HG03196 (cell line): ENCODE measurements around the gene MKNK2.
"Not testable (repeated sequence)": the region's sequence is repeated elsewhere in the genome, so short reads cannot be mapped to it uniquely, and the experiment has no call there.

Experiments
- ATAC-seq: cut with Tn5 transposase; IDR thresholded peaks from one replicate; pipeline ENCODE4 v1.9.1; 2021; ENCODE audit not compliant: unreplicated experiment

Gene MKNK2

DNA sequence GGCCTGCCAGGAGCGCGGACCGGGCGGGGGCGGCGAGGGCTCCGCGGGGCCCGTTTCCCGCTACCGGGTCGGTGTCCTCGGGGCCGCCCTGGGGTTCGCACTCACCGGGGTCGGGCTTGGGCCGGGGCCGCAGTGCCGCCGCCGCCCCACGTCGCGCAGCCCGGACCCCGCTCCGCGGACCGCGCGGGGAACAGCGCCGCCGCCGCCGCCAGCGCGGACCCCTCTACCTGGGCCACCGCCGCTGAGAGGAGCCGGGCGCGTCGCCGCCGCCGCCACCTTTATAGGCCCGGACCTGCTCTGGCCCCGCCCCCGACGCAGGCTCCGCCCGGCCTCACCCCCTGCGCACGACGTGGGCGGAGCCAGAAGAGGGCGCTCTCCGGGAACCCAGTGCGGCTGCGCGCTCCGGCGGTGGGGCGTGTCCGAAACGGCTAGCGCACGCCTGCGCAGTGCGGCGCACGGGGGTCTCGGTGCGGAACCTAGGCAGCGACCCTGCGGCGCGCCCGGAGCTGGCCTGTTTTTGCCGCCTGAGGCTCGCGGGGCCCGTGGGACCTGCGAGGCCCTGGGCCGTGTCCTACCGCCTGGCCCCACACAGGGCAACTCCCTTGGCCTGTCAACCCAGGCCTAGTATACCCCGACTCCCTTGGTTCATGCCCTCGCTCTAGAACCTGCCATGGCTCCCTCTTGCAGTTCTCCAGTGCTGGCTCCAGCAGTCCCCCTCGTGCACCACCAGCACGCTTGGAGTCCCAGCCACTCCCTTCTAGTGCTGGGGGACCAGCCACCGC, at the start of gene MKNK2:
Gene MKNK2, minus strand, starts transcription at position 254 of the 782 bp plus-strand sequence. CDS start 393 bp downstream, outside the sequence.
- peak; percentile 42 for ATAC-seq

DNA sequence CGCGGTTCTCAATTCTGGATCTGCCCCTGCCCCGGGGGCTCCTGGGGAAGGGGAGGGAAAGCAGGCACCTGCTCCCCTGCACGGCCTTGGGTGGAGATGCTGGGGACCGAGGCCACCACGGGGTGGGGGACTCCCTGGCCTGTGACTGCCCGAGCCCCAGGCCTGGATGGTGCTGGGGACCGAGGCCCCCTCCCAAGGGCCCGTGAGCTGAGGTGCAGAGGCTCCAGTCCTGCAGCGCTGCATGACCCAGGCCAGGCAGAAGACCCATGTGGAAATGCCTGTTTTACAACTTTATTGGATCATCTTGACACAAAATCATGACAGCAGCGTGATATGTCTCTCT, 49.6 kb upstream of the MKNK2 start:
- ATAC-seq: no peak

DNA sequence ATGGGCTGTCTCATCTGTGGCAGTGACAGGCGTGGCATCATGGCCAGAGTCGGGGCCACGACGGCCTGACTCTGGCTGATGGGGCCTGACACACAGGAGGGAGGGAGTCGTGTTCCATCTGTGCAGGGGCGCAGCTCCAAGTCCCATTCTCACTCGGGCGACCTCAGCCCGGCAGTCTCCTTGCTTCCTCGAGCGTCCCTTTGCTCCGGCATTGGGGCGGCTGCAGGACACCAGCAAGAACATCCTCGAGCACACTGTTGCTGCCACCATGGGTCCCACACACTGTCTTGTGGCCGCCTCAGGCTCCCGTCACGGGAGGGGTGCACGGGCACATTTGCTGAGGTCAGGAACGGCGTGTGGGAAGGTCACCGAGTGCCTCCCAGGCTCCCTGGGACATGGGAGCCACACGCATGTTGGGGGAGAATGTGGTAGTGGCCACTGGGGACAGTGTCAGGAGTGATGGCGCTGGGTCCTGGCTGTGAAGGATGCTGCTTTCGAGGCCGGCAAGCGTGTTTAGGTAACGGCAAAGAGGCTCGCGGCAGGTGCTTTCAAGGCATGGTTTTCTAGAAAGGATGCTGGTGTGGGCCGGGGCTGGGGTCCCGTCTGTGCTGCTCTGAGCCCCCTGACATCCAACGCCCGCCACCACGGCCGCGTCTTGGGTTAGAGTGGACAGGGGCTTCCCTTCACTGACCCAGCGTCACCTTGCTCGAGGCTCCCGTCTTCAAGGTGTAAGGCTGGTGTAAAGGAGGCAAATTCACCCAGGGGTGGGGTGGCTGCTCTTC, 49.1 kb upstream of the MKNK2 start:
- no peak for ATAC-seq

DNA sequence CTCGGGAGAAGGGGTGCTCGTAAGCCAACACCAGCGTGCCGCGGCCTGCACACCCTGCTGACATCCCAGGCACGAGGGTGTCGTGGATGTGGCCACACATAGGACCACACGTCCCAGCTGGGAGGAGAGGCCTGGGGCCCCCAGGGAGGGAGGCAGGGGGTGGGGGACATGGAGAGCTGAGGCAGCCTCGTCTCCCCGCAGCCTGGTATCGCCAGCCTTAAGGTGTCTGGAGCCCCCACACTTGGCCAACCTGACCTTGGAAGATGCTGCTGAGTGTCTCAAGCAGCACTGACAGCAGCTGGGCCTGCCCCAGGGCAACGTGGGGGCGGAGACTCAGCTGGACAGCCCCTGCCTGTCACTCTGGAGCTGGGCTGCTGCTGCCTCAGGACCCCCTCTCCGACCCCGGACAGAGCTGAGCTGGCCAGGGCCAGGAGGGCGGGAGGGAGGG, 48.0 kb upstream of the MKNK2 start:
- ATAC-seq: no peak

DNA sequence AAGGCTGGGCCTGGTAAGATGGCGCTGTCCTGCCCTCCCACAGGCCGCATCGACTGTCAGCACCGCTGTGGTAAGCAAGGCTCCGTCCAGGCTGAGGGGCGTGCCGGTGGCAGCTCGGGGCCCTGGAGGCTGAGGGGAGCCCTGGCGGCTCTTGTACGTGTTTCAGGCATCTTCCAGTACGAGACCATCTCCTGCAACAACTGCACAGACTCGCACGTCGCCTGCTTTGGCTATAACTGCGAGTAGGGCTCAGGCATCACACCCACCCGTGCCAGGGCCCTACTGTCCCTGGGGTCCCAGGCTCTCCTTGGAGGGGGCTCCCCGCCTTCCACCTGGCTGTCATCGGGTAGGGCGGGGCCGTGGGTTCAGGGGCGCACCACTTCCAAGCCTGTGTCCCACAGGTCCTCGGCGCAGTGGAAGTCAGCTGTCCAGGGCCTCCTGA, 46.9 kb upstream of the MKNK2 start:
- ATAC-seq: no peak

DNA sequence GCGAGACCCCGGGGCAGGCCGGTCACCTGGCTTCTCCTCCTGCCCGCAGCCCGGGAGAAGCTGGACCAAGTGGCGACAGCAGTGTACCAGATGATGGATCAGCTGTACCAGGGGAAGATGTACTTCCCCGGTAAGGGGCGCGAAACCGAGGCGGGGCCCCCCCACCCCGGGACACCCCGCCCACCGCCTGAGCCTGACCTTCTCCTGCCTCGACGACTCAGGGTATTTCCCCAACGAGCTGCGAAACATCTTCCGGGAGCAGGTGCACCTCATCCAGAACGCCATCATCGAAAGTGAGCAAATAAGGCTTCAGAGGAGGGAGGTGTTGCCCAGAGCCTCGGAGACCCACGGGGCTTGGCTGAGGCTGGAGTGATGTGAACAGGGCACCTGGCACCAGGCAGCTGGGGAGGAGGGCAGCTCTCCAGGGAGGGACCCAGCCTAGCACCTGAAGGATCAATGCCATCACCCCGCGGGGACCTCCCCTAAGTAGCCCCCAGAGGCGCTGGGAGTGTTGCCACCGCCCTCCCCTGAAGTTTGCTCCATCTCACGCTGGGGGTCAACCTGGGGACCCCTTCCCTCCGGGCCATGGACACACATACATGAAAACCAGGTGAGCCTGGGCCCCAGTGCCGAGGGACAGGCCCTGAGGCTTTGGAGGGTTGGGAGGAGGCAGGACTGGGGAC, 46.3 kb upstream of the MKNK2 start:
- no peak for ATAC-seq

DNA sequence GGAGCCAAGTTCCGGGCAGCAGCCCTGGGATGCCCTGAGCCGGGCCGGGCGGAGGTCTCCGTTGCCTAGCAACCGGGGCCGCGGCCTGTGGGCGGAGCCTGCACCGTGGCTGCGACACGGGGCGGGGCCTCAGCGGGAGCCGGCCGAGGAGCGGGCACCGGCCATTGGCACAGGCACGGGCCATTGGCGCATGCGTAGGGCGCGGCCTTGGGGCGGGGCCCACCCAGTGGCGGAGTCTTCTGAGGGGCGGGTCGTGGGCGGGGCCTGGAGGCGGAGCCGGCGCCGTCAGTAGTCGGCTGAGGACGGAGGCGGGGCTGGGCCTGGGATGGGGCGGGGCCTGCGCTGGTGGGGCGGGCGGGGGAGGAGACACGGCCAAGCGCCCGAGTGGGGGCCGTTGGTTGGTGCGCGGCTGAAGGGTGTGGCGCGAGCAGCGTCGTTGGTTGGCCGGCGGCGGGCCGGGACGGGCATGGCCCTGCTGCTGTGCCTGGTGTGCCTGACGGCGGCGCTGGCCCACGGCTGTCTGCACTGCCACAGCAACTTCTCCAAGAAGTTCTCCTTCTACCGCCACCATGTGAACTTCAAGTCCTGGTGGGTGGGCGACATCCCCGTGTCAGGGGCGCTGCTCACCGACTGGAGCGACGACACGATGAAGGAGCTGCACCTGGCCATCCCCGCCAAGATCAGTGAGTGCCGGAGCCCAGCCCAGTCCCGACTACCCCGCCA, 45.6 kb upstream of the MKNK2 start, which contains the start of gene IZUMO4:
Gene IZUMO4, plus strand, starts transcription at position 436 of the 723 bp plus-strand sequence. Its CDS starts 31 bp downstream, at position 467.
- ATAC-seq: peak; percentile 53

DNA sequence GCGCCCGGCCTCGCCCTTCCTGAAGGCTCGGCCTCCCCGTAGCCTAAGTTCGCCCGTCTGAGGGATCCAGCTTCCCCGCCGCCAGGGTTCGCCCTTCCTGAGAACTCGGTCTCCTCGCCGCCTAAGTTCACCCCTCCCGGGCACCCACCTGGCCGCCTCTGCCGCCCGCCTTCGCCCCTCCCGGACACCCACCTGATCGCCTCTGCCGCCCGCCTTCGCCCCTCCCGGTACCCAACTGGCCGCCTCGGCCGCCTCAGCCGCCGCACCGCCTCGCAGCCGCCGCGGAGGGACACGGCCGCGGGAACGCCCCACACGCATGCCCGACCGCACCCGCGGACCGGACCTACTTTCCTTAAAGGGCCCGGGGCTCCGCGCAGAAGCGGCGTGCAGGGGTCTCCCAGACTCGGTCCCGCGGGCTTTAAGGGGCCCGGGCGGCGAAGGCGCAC, 45.0 kb upstream of the MKNK2 start, which contains the start of gene MOB3A:
Gene MOB3A, minus strand, starts transcription at position 293 of the 446 bp plus-strand sequence. CDS start 17,766 bp downstream, outside the sequence.
- ATAC-seq: peak; percentile 46

DNA sequence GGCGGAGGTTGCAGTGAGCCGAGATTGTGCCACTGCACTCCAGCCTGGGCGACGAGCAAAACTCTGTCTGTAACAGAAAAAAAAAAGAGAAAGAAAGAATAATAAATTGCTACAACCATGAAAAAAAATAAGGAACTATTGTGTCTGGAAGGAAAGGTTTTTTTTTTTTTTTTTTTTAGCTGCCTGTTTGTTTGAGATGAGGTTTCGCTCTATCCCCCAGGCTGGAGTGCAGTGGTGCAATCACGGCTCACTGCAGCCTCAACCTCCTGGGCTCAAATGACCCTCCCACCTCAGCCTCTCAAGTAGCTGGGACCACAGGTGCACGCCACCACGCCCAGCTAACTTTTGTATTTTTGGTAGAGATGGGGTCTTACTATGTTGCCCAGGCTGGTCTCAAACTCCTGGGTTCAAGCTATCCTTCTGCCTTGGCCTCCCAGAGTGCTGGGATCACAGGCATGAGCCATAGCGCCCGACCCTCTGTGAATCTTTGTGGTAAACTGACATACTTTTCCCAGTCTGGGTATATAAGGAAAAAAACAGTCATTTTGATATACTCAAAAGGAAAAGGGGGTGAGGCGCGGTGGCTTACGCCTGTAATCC, 41.0 kb upstream of the MKNK2 start:
- not testable (repeated sequence) for ATAC-seq

DNA sequence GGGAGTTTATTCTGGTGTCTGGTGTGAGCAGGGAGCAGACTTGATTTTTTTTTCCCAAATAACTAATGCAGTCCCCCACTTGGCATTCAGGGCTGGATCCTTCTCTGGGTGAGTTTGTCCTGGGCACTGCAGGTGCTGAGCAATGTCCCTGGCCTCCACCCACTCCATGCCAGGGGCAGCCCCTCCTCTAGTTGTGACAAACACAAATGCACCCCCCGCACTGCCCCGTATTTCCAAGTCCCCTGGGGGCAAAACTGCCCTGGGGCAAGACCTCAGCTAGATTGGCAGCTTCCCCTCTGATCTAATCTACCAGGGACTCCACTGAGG, 38.6 kb upstream of the MKNK2 start:
- ATAC-seq: no peak

DNA sequence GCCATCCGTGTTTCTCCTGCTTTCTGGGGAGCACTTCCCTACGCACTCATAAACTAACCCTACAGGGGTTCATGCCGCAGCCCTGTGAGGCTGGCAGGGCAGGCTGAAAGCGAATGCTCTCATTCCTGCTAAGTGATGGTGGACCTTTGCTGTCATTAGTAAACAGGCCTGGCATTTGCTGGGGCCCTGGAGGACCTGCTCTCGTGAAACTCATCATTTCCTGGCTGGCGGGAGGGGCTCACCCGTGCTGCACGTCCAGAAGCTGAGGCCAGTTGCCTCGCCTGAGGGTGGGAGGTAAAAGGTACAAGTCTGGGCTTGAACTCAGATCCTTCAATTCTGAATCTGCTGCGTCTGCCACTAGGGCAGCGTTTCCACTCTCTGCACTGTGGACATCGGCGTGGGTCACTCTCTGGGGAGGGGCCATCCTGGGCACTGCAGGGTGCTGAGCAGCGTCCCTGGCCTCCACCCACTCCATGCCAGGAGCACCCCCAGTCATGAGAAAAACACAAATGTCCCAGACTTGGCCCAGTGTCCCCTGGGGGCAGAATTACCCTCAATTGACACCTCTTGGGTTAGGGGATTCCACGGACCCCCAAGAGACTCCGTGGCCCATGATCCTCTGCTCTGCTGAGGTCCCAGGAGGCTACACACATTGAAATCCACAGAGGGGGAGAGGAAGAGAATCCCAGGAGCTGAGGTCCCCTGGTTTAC, 38.1 kb upstream of the MKNK2 start:
- ATAC-seq: no peak

DNA sequence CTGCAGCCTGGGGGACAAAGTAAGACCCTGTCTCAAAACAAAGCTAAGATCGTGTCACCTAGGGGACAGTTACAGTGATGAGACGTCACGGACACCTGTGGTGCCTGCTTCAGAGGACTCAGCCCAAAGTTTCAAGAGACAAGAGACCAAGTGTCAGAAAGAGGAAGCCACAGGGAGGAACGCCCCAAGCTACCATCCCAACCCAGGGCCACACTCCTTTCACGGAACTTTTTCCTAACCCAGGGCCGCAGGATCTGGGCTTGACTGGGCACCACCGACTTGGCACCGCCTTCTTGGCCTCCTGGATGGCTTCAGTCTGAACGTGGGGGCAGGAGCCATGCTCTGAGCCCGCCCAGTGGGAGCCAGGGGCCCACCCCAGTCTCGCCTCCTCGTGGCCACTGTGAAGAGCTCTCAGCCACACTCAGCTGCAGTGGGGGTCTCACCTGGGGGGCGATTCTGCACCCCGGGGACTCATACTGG, 36.6 kb upstream of the MKNK2 start:
- no peak for ATAC-seq

DNA sequence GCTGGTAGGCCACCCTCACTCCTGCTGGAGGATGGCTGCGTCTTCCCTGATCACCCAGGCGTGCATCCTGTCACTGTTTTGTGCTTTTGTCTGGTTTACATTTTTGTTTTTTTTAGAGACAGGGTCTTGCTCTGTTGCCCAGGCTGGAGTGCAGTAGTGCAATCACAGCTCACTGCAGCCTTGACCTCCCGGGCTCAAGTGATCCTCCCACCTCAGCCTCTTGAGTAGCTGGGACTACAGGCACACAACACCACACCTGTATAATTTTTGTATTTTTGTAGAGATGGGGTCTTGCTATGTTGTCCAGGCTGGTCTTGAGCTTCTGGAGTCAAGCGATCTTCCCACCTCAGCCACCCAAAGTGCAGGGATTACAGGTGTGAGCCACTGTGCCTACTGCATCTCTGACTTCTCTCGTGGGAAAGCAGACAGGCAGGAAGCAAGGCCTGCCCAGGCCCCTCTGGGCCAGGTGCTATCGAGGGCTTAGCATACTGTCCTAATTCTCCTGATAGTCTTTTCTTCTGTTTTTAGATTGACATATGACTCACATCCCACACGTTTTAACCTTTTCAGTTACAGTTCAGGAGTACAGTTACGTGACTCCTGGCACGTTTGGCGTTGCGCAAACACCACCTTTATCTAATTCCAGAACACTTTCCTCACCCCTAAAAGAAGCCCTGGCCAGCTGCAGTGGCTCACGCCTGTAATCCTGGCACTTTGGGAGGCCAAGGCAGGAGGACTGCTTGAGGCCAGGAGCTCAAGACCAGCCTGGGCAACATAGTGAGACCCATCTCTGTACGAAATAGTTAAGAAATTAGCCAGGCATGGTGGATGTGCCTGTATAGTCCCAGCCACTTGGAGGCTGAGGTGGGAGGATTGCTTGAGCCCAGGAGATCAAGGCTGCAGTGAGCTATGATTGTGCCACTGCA, 35.9 kb upstream of the MKNK2 start:
- ATAC-seq: not testable (repeated sequence)

DNA sequence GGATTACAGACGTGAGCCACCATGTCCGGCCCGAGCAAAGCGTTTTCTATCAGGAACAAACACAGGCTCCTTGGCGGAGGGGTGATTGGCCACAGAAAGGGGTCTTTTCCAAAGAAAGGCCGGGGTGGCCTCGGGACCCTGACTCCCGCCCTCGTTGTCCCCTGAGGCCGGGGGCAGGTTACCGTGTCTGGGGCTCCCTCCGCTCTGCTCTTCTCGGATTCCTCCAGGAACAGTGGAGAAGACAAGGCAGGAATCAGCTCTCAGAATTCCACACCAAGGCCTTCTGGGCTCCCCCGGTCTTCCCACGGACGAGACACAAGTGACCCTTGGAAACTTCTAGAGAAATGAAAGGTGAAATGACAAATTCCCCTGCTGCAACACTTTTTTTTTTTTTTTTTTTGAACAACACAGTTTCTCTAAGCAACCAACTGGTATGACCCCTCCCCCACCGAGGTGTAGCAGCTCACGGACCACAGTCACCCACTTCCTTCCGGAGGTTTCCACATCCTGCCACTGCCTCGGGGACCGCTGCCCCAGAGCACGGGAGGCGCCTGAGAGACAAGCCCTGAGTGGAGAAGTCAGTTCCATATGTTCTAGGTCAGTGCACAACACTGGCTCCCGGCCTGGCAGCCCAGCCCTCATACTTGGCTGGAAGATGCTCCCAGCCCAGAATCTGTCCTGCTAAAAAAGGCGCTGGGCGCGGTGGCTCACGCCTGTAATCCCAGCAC, 34.1 kb upstream of the MKNK2 start:
- ATAC-seq: peak; percentile 26

DNA sequence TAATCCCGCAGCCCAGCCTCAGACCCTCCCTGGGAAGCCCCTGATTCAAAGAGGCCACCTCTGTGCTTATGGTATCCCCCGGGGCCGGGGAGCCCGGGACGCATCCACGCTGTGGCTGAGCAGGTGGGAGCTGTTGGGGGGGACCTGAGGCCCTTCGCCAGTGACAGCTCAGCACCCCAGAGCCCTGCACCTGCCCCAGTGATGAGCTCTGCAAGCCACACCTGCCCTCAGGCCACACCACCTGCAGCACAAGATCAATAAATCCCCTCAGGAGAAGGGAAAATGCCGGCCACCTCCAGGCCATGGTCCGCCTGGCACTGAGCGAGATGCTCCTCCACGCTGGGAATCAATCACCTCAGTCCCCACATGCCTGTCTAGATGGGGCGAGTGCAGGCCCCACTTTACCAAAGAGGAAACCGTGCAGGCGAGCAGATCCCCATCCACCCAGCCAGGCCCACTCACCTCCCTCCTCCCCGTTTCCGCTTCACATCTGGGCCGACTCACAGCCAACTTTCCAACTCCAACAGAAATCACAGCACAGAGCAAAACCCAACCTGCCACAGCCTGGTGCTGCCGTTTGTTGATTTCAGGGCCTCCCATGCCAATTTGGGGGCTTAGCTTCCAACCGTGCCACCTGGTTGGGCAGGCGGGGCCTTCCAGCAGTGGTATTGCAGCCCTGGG, 32.3 kb upstream of the MKNK2 start:
- ATAC-seq: no peak

DNA sequence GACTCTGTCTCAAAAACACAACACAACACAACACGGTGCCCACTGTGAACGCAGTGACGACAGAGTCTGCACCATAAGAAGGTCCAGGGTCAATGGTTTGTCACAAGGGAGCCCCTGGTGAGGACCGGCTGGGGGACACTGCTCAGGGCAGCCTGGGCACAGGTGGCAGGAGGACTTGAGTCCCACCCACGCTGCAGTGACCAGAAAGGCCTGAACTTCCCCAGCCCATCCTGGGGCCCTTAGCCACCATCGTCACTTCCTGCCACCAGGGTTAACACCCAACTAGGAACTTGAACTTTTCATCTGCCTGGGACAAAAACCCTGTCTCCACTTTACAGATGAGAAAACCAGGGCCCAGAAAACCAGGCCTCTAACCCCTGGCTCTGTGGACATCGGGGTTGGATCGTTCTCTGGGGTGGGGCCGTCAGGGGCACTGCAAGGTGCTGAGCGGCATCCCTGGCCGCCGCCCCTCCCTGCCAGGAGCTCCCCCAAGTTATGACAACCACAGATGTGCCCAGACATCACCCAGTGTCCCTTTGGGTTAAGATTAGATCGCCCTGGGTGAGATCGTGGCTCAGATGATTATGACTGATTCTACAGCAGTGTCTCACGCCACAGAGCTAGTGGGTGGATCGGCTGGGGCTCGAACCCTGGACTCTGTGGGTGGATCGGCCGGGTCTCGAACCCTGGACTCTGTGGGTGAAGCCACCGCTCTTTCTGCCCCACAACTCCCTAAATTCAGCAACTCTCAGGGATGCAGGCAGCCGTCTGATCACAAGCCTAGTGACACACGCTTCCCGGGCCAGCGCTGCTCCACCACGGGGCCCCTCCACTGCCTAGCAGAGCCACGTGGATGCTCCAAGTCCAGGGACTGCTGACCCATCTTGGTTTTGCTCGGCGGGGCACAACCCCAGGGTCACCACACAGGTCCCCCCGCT, 31.1 kb upstream of the MKNK2 start:
- no peak for ATAC-seq
